Liver (tissue), 9 donors: ENCODE results near the gene PGA5. TPM values are rescaled to one million over a fixed set of nuclear protein-coding genes. Genes with fewer than 3 reads are reported as not detected.
"Not testable (repeated sequence)": the region's sequence is repeated elsewhere in the genome, so short reads cannot be mapped to it uniquely, and the experiment has no call there.

ENCODE experiments used
- DNase-seq: peaks from one replicate; pipeline ENCODE4 v3.0.0-alpha.2; 2017; ENCODE audit warnings: low spot score
- H3K27ac ChIP-seq, 2 donors: one replicate each; pipeline ENCODE4 v1.7.0; 2013; ENCODE audit warnings: inconsistent platforms in 2 of 2, low read length in 2 of 2, control low read depth in 1 of 2, low read depth in 1 of 2, mild to moderate bottlenecking in 1 of 2
- H3K27me3 ChIP-seq, 4 donors: one replicate each; pipeline versions ENCODE4 v1.6.1 to v1.7.0; 2013; ENCODE audit warnings: low read length in 3 of 4, inconsistent platforms in 1 of 4, mild to moderate bottlenecking in 1 of 4, moderate library complexity in 1 of 4; ENCODE audit not compliant: control insufficient read depth in 4 of 4, insufficient read depth in 4 of 4
- H3K36me3 ChIP-seq, 4 donors: one replicate each; pipeline versions ENCODE4 v1.6.1 to v1.7.0; 2013; ENCODE audit warnings: low read length in 3 of 4, mild to moderate bottlenecking in 3 of 4, low read depth in 1 of 4, moderate library complexity in 1 of 4; ENCODE audit not compliant: control insufficient read depth in 4 of 4, insufficient read depth in 3 of 4
- H3K4me1 ChIP-seq, 4 donors: one replicate each; pipeline versions ENCODE4 v1.6.1 to v1.7.0; 2013; ENCODE audit warnings: low read length in 3 of 4, mild to moderate bottlenecking in 3 of 4, moderate library complexity in 1 of 4; ENCODE audit not compliant: control insufficient read depth in 4 of 4, insufficient read depth in 4 of 4
- H3K4me3 ChIP-seq, 3 donors: one replicate each; pipeline versions ENCODE4 v1.6.1 to v1.7.0; 2013; ENCODE audit warnings: low read length in 3 of 3, control low read depth in 1 of 3, low read depth in 1 of 3, mild to moderate bottlenecking in 1 of 3
- H3K9ac ChIP-seq, 2 donors: one replicate each; pipeline ENCODE4 v1.7.0; 2013; ENCODE audit warnings: low read length in 2 of 2, mild to moderate bottlenecking in 2 of 2, moderate library complexity in 2 of 2, control low read depth in 1 of 2, low read depth in 1 of 2
- H3K9me3 ChIP-seq, 4 donors: one replicate each; pipeline versions ENCODE4 v1.6.1 to v1.7.0; 2013; ENCODE audit warnings: low read length in 3 of 4; ENCODE audit not compliant: control insufficient read depth in 4 of 4
- ATF3 ChIP-seq: IDR thresholded peaks from 2 replicates; pipeline ENCODE4 v1.6.1; 2016; ENCODE audit warnings: antibody characterized with exemption
- CTCF ChIP-seq: fragments of 150-350 bp; IDR thresholded peaks from 2 replicates; pipeline ENCODE4 v1.5.1; 2017; ENCODE audit warnings: improper control_type of control experiment, low read depth, low read length; ENCODE audit not compliant: missing input control
- EGR1 ChIP-seq, 2 donors: IDR thresholded peaks; 2 replicates each; pipeline ENCODE4 v1.6.1; 2016 to 2018; ENCODE audit warnings: antibody characterized with exemption in 2 of 2, low read depth in 2 of 2
- FOXA1 ChIP-seq: IDR thresholded peaks from 2 replicates; pipeline ENCODE4 v1.6.1; 2016; ENCODE audit warnings: antibody characterized with exemption
- FOXA2 ChIP-seq: IDR thresholded peaks from 2 replicates; pipeline ENCODE4 v1.6.1; 2016; ENCODE audit warnings: antibody characterized with exemption
- GABPA ChIP-seq, 2 donors: IDR thresholded peaks in 1 of 2; conservative IDR thresholded peaks in 1 of 2; 2 replicates each; pipeline ENCODE4 v1.6.1; 2016; ENCODE audit warnings: antibody characterized with exemption in 2 of 2, mild to moderate bottlenecking in 1 of 2, moderate library complexity in 1 of 2
- HNF4A ChIP-seq, 2 donors: conservative IDR thresholded peaks; 2 replicates each; pipeline ENCODE4 v1.6.1; 2016; ENCODE audit warnings: antibody characterized with exemption in 2 of 2, mild to moderate bottlenecking in 2 of 2
- HNF4G ChIP-seq: IDR thresholded peaks from 2 replicates; pipeline ENCODE4 v1.6.1; 2016; ENCODE audit warnings: antibody characterized with exemption
- JUND ChIP-seq, 2 donors: IDR thresholded peaks; 2 replicates each; pipeline ENCODE4 v1.6.1; 2016; ENCODE audit warnings: antibody characterized with exemption in 2 of 2
- NR2F2 ChIP-seq: IDR thresholded peaks from 2 replicates; pipeline ENCODE4 v1.6.1; 2016; ENCODE audit warnings: antibody characterized with exemption
- RAD21 ChIP-seq, 2 donors: IDR thresholded peaks; 2 replicates each; pipeline ENCODE4 v1.6.1; 2016; ENCODE audit warnings: antibody characterized with exemption in 2 of 2, mild to moderate bottlenecking in 2 of 2
- REST ChIP-seq: IDR thresholded peaks from 2 replicates; pipeline ENCODE4 v1.6.1; 2016; ENCODE audit warnings: antibody characterized with exemption, mild to moderate bottlenecking
- RXRA ChIP-seq, 2 donors: IDR thresholded peaks; 2 replicates each; pipeline ENCODE4 v1.6.1; 2017 to 2018; ENCODE audit warnings: antibody characterized with exemption in 2 of 2, mild to moderate bottlenecking in 1 of 2
- SP1 ChIP-seq: IDR thresholded peaks from 2 replicates; pipeline ENCODE4 v1.6.1; 2018; ENCODE audit warnings: antibody characterized with exemption, mild to moderate bottlenecking
- TAF1 ChIP-seq: conservative IDR thresholded peaks from 2 replicates; pipeline ENCODE4 v1.6.1; 2016; ENCODE audit warnings: antibody characterized with exemption, mild to moderate bottlenecking
- YY1 ChIP-seq: IDR thresholded peaks from 2 replicates; pipeline ENCODE4 v1.6.1; 2016; ENCODE audit warnings: antibody characterized with exemption, mild to moderate bottlenecking
- WGBS: extraction: QIAGEN DNeasy Blood & Tissue Kit; methylation state at CpG from one replicate; pipeline ENCODE4 v1.1.7; 2013; 5-methylcytosine and 5-hydroxymethylcytosine counted together
- polyA plus RNA-seq, 2 donors: library from polyadenylated mRNA; stranded (reverse) in 1 of 2; unstranded in 1 of 2; fragments of 200-250 nt in 1 of 2; fragments of >200 nt in 1 of 2; fragmentation: Nextera tagmentation in 1 of 2; extraction: Ambion mirVana in 1 of 2; gene quantifications; one replicate each; pipeline versions ENCODE4 v1.2.1 to v1.2.3, GENCODE V29; 2013 to 2015
- total RNA-seq, 2 donors: library from RNA; depleted of rRNA; stranded (reverse); fragments of >200 nt; gene quantifications; one replicate each; pipeline ENCODE4 v1.2.3, GENCODE V29; 2014
- TF ChIP-seq, protein P1 (sequence below): IDR thresholded peaks from 2 replicates; pipeline ENCODE4 v1.6.1; 2016; ENCODE audit warnings: antibody characterized with exemption
- TF ChIP-seq, protein P2 (sequence below): IDR thresholded peaks from 2 replicates; pipeline ENCODE4 v1.6.1; 2016; ENCODE audit warnings: antibody characterized with exemption
- donor health status: healthy.
- donor health status: healthy.
- donor health status: healthy.
- donor health status: healthy.
- donor health status: healthy.

The PGA5 gene
- total RNA-seq (1 to 10 TPM in 1 of 2 donors, not detected in 1; 1.7 TPM), polyA plus RNA-seq (under 1 TPM; 0.31 to 0.40 TPM)

DNA sequence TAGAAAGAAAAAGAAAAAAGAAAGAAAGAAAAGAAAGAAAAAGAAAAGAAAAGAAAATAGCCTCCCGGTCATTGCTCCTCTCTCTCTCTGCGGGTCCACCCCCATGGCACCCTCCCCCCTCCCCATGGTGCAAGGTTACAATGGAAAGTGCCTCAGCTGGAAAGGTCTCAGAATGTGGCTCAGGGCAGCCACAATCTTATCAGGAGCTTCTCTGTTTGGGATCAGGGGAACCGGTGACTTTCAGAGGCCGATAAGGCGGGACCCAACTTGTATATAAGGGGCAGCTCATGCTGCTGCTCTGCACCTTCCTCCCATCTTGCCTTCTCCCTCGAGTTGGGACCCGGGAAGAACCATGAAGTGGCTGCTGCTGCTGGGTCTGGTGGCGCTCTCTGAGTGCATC is at the start of gene PGA5:
Gene PGA5, plus strand, starts transcription at position 301 of the 400 bp plus-strand sequence. Its CDS starts 52 bp downstream, at position 353.
- H3K36me3 ChIP-seq, H3K27ac ChIP-seq, H3K9me3 ChIP-seq, H3K27me3 ChIP-seq, H3K4me3 ChIP-seq, H3K9ac ChIP-seq, DNase-seq, H3K4me1 ChIP-seq: not testable (repeated sequence)
- WGBS = no CpG with 5 or more reads among the region's 8 CpGs

DNA sequence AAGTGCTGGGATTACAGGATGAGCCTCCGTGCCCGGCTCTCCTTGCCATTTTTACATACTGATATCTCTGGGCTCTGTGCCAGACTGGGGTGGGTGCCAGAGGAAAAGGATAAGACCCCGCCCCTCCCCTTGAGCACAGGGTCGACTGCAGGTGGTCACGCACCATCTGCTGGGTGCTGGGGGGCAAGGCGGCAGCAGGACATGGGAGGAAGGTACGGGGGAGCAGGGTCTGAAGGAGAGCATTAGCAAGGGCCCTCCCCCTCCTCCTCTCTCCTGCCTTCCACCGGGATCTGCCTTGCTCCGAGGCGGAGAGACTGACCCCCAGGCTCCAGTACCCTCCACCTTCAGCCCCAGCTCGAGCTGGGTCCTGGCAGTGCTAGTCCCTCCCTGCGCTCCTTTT is 47.4 kb upstream of the PGA5 start:
- 40% methylated on average over 12 of the region's 12 CpGs for WGBS
- no peak overlapping the region for H3K27ac ChIP-seq
- H3K27me3 ChIP-seq = no peaks in the 10 kb centered on the region
- no peaks in the 10 kb centered on the region for H3K36me3 ChIP-seq
- H3K4me3 ChIP-seq = no peak overlapping the region
- no peaks in the 10 kb centered on the region for H3K4me1 ChIP-seq
- DNase-seq = no peak
- H3K9ac ChIP-seq = no peak overlapping the region
- TF ChIP-seq YY1 = no peak
- no peak for TF ChIP-seq EGR1 (IDR thresholded peaks at IDR 0.05; ENCODE audit: low read depth in 2 of 2)
- no peak for TF ChIP-seq RXRA (IDR thresholded peaks at IDR 0.05)
- TF ChIP-seq FOXA2 = no peak
- no peak for TF ChIP-seq SP1
- no peak for TF ChIP-seq RAD21 (IDR thresholded peaks at IDR 0.05)
- TF ChIP-seq TAF1 = no peak
- no peak for TF ChIP-seq JUND (IDR thresholded peaks at IDR 0.05)
- TF ChIP-seq, protein P1, sequence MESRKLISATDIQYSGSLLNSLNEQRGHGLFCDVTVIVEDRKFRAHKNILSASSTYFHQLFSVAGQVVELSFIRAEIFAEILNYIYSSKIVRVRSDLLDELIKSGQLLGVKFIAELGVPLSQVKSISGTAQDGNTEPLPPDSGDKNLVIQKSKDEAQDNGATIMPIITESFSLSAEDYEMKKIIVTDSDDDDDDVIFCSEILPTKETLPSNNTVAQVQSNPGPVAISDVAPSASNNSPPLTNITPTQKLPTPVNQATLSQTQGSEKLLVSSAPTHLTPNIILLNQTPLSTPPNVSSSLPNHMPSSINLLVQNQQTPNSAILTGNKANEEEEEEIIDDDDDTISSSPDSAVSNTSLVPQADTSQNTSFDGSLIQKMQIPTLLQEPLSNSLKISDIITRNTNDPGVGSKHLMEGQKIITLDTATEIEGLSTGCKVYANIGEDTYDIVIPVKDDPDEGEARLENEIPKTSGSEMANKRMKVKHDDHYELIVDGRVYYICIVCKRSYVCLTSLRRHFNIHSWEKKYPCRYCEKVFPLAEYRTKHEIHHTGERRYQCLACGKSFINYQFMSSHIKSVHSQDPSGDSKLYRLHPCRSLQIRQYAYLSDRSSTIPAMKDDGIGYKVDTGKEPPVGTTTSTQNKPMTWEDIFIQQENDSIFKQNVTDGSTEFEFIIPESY = no peak
- no peak for TF ChIP-seq ATF3
- TF ChIP-seq FOXA1 = no peak
- no peak for TF ChIP-seq CTCF
- no peak for TF ChIP-seq REST
- TF ChIP-seq, protein P2, sequence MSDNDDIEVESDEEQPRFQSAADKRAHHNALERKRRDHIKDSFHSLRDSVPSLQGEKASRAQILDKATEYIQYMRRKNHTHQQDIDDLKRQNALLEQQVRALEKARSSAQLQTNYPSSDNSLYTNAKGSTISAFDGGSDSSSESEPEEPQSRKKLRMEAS = no peak
- TF ChIP-seq HNF4A (conservative IDR thresholded peaks at IDR 0.05) = no peak
- TF ChIP-seq NR2F2 = no peak
- no peak for TF ChIP-seq GABPA (IDR thresholded peaks at IDR 0.05 in 1 of 2, conservative IDR thresholded peaks at IDR 0.05 in 1 of 2)
- no peak for TF ChIP-seq HNF4G
- no peaks in the 10 kb centered on the region for H3K9me3 ChIP-seq
